ENCODE measurements around the gene PDC.

Gene PDC

GRCh38 chr1:186461014-186461413, at the start of gene PDC:
TSS of gene PDC (minus strand) at chr1:186461114. CDS start at chr1:186449459, 11,655 bp downstream.
- Histone ChIP-seq H3K4me3 (ENCODE audit: low read depth, low read length, poor library complexity, severe bottlenecking) (no peak within 1 kb of the TSS), H3K9me2 (ENCODE audit: low read depth, low read length) (no peaks in the 10 kb centered on the region), H3K27ac (ENCODE audit: low read depth, low read length, poor library complexity, severe bottlenecking) (no peak within 1 kb of the TSS), H3K9ac (ENCODE audit: low read length) (no peak within 1 kb of the TSS), H3K4me2 (ENCODE audit: low read length) (no peak within 1 kb of the TSS), H3F3A (ENCODE audit: insufficient read depth, low read length) (no peaks in the 10 kb centered on the region), H3K79me2 (ENCODE audit: insufficient read depth, low read length) (no peaks in the 10 kb centered on the region), H3K9me3 (ENCODE audit: low read length) (no peaks in the 10 kb centered on the region), H3K36me3 (ENCODE audit: insufficient read depth, low read length) (no peaks in the 10 kb centered on the region), H3K27me3 (ENCODE audit: insufficient read depth, low read length) (no peaks in the 10 kb centered on the region), H3K4me1 (ENCODE audit: insufficient read depth, low read length, severe bottlenecking) (no peaks in the 10 kb centered on the region), H4K20me1 (ENCODE audit: insufficient read depth, low read length) (no peaks in the 10 kb centered on the region), H2AFZ (ENCODE audit: low read length) (no peak within 1 kb of the TSS)
- TF ChIP-seq EZH2 (IDR thresholded peaks at IDR 0.05; ENCODE audit: borderline replicate concordance, low read length) (no peak), CTCF (IDR thresholded peaks at IDR 0.05; ENCODE audit: low read length) (no peak)

GRCh38 chr1:186503190-186503589, 42.3 kb upstream of the PDC start:
- H3K4me2 ChIP-seq (ENCODE audit: low read length) = no peak overlapping the region
- no peak overlapping the region for H2AFZ ChIP-seq (ENCODE audit: low read length)
- no peaks in the 10 kb centered on the region for H3K4me1 ChIP-seq (ENCODE audit: insufficient read depth, low read length, severe bottlenecking)
- no peaks in the 10 kb centered on the region for H3K36me3 ChIP-seq (ENCODE audit: insufficient read depth, low read length)
- H3K27ac ChIP-seq (ENCODE audit: low read depth, low read length, poor library complexity, severe bottlenecking) = no peak overlapping the region
- TF ChIP-seq EZH2 (IDR thresholded peaks at IDR 0.05; ENCODE audit: borderline replicate concordance, low read length) = no peak
- no peak for TF ChIP-seq CTCF (IDR thresholded peaks at IDR 0.05; ENCODE audit: low read length)
- no peaks in the 10 kb centered on the region for H4K20me1 ChIP-seq (ENCODE audit: insufficient read depth, low read length)
- H3K9me2 ChIP-seq (ENCODE audit: low read depth, low read length) = no peaks in the 10 kb centered on the region
- no peaks in the 10 kb centered on the region for H3K9me3 ChIP-seq (ENCODE audit: low read length)
- no peaks in the 10 kb centered on the region for H3F3A ChIP-seq (ENCODE audit: insufficient read depth, low read length)
- H3K27me3 ChIP-seq (ENCODE audit: insufficient read depth, low read length) = no peaks in the 10 kb centered on the region
- H3K4me3 ChIP-seq (ENCODE audit: low read depth, low read length, poor library complexity, severe bottlenecking) = no peak overlapping the region
- H3K9ac ChIP-seq (ENCODE audit: low read length) = no peak overlapping the region
- H3K79me2 ChIP-seq (ENCODE audit: insufficient read depth, low read length) = no peaks in the 10 kb centered on the region

GRCh38 chr1:186502087-186502486, 41.2 kb upstream of the PDC start:
- TF ChIP-seq EZH2 (IDR thresholded peaks at IDR 0.05; ENCODE audit: borderline replicate concordance, low read length) (no peak), CTCF (IDR thresholded peaks at IDR 0.05; ENCODE audit: low read length) (no peak)
- no peaks in the 10 kb centered on the region for H3K36me3 ChIP-seq (ENCODE audit: insufficient read depth, low read length)

More at GRCh38 chr1:186502087-186502486, 41.2 kb upstream of the PDC start:
- no peaks in the 10 kb centered on the region for H3K9me2 ChIP-seq (ENCODE audit: low read depth, low read length)
- no peaks in the 10 kb centered on the region for H3F3A ChIP-seq (ENCODE audit: insufficient read depth, low read length)
- no peak overlapping the region for H3K4me2 ChIP-seq (ENCODE audit: low read length)
- H3K9me3 ChIP-seq (ENCODE audit: low read length) = no peaks in the 10 kb centered on the region
- no peak overlapping the region for H3K9ac ChIP-seq (ENCODE audit: low read length)
- H3K27me3 ChIP-seq (ENCODE audit: insufficient read depth, low read length) = no peaks in the 10 kb centered on the region
- no peak overlapping the region for H3K4me3 ChIP-seq (ENCODE audit: low read depth, low read length, poor library complexity, severe bottlenecking)
- H3K4me1 ChIP-seq (ENCODE audit: insufficient read depth, low read length, severe bottlenecking) = no peaks in the 10 kb centered on the region
- H3K79me2 ChIP-seq (ENCODE audit: insufficient read depth, low read length) = no peaks in the 10 kb centered on the region
- H4K20me1 ChIP-seq (ENCODE audit: insufficient read depth, low read length) = no peaks in the 10 kb centered on the region
- no peak overlapping the region for H3K27ac ChIP-seq (ENCODE audit: low read depth, low read length, poor library complexity, severe bottlenecking)
- no peak overlapping the region for H2AFZ ChIP-seq (ENCODE audit: low read length)

Data from OCI-LY1 (cell line).